Measurements from ENCODE around the gene BTN2A1.

Gene BTN2A1

DNA sequence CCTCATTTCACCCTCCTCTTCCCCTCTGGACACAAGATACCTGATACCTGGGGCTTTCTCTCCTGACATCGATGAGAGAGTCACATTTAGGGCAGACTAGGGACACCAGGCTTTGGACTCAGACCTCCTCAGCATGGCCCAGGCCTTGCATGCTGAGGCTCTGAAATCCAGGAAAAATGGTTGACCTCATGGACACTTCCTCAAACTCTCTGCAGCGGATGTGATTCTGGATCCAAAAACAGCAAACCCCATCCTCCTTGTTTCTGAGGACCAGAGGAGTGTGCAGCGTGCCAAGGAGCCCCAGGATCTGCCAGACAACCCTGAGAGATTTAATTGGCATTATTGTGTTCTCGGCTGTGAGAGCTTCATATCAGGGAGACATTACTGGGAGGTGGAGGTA is 44.8 kb upstream of the BTN2A1 start:
- no peak for DNase-seq
- H2BK120ac ChIP-seq (ENCODE audit: insufficient read depth, low read length, poor library complexity), result no peak overlapping the region
- no peak overlapping the region for H3K4me2 ChIP-seq (ENCODE audit: low read length)
- H2AFZ ChIP-seq (ENCODE audit: insufficient read depth, low read length, poor library complexity), result no peak overlapping the region
- no CpG with 5 or more reads among the region's 4 CpGs for WGBS (ENCODE audit: extremely low coverage, insufficient coverage, insufficient read length)
- H3K4me3 ChIP-seq (ENCODE audit: low read depth, low read length), result no peak overlapping the region
- no peak overlapping the region for H3K27ac ChIP-seq (ENCODE audit: low read depth, low read length)
- no peaks in the 10 kb centered on the region for H3K27me3 ChIP-seq (ENCODE audit: insufficient read depth, low read length)
- H3K79me1 ChIP-seq (ENCODE audit: low read length), result no peaks in the 10 kb centered on the region
- H2BK12ac ChIP-seq (ENCODE audit: low read length), result no peak overlapping the region
- no peak overlapping the region for H4K8ac ChIP-seq (ENCODE audit: low read depth, low read length)
- H3K9ac ChIP-seq (ENCODE audit: low read length), result no peak overlapping the region
- H3K36me3 ChIP-seq (ENCODE audit: control insufficient read depth in 1 of 2, insufficient read depth in 2 of 2, low read length in 2 of 2), result no peaks in the 10 kb centered on the region
- no peak overlapping the region for H3K4ac ChIP-seq (ENCODE audit: low read depth, low read length)
- H3K23ac ChIP-seq (ENCODE audit: low read length), result no peak overlapping the region
- no peaks in the 10 kb centered on the region for H3K4me1 ChIP-seq (ENCODE audit: control insufficient read depth in 1 of 2, insufficient read depth in 2 of 2, low read length in 2 of 2)
- H2AK5ac ChIP-seq (ENCODE audit: low read length), result no peak overlapping the region
- no peak overlapping the region for H4K12ac ChIP-seq (ENCODE audit: low read depth, low read length)
- H3K9me3 ChIP-seq (ENCODE audit: insufficient read depth, low read depth, low read length), result peaks cover 1% of the 10 kb centered on the region
- no peak overlapping the region for H2BK5ac ChIP-seq (ENCODE audit: low read depth, low read length, poor library complexity)
- no peak overlapping the region for H3K18ac ChIP-seq (ENCODE audit: low read length)
- H3K14ac ChIP-seq (ENCODE audit: low read length), result no peak overlapping the region
- no peak overlapping the region for H4K91ac ChIP-seq (ENCODE audit: low read depth, low read length)
- H3K79me2 ChIP-seq (ENCODE audit: control insufficient read depth, insufficient read depth, low read length, poor library complexity), result no peaks in the 10 kb centered on the region

DNA sequence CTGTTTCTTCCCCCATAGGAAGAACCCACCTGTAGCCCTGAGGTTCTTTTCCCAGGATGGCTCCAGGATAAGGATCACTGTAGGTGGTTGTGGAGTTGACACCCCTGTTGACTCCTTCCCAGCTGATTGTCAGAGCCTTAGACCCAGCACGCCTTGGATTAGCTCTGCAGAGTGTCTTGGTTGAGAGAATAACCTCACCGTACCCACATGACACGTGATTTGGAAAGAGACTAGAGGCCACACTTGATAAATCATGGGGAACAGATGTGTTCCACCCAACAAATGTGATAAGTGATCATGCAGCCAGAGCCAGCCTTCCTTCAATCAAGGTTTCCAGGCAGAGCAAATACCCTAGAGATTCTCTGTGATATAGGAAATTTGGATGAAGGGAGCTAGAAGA is 43.5 kb upstream of the BTN2A1 start:
- H3K23ac ChIP-seq (ENCODE audit: low read length), result no peak overlapping the region
- no peaks in the 10 kb centered on the region for H3K79me2 ChIP-seq (ENCODE audit: control insufficient read depth, insufficient read depth, low read length, poor library complexity)
- H3K79me1 ChIP-seq (ENCODE audit: low read length), result no peaks in the 10 kb centered on the region
- no peak overlapping the region for H2AFZ ChIP-seq (ENCODE audit: insufficient read depth, low read length, poor library complexity)
- no peak overlapping the region for H2BK120ac ChIP-seq (ENCODE audit: insufficient read depth, low read length, poor library complexity)
- peaks cover 4% of the 10 kb centered on the region for H3K9me3 ChIP-seq (ENCODE audit: insufficient read depth, low read depth, low read length)
- H2AK5ac ChIP-seq (ENCODE audit: low read length), result no peak overlapping the region
- no peak for DNase-seq
- no peak overlapping the region for H4K91ac ChIP-seq (ENCODE audit: low read depth, low read length)
- no peak overlapping the region for H3K14ac ChIP-seq (ENCODE audit: low read length)
- H4K12ac ChIP-seq (ENCODE audit: low read depth, low read length), result no peak overlapping the region
- no peak overlapping the region for H3K18ac ChIP-seq (ENCODE audit: low read length)
- no peaks in the 10 kb centered on the region for H3K4me1 ChIP-seq (ENCODE audit: control insufficient read depth in 1 of 2, insufficient read depth in 2 of 2, low read length in 2 of 2)
- H3K4me2 ChIP-seq (ENCODE audit: low read length), result no peak overlapping the region
- no peak overlapping the region for H3K27ac ChIP-seq (ENCODE audit: low read depth, low read length)
- no CpG with 5 or more reads among the region's 3 CpGs for WGBS (ENCODE audit: extremely low coverage, insufficient coverage, insufficient read length)
- no peak overlapping the region for H3K4me3 ChIP-seq (ENCODE audit: low read depth, low read length)
- H3K9ac ChIP-seq (ENCODE audit: low read length), result no peak overlapping the region
- H2BK12ac ChIP-seq (ENCODE audit: low read length), result no peak overlapping the region
- H3K4ac ChIP-seq (ENCODE audit: low read depth, low read length), result no peak overlapping the region
- no peak overlapping the region for H4K8ac ChIP-seq (ENCODE audit: low read depth, low read length)
- no peak overlapping the region for H2BK5ac ChIP-seq (ENCODE audit: low read depth, low read length, poor library complexity)
- H3K36me3 ChIP-seq (ENCODE audit: control insufficient read depth in 1 of 2, insufficient read depth in 2 of 2, low read length in 2 of 2), result no peaks in the 10 kb centered on the region
- no peaks in the 10 kb centered on the region for H3K27me3 ChIP-seq (ENCODE audit: insufficient read depth, low read length)

DNA sequence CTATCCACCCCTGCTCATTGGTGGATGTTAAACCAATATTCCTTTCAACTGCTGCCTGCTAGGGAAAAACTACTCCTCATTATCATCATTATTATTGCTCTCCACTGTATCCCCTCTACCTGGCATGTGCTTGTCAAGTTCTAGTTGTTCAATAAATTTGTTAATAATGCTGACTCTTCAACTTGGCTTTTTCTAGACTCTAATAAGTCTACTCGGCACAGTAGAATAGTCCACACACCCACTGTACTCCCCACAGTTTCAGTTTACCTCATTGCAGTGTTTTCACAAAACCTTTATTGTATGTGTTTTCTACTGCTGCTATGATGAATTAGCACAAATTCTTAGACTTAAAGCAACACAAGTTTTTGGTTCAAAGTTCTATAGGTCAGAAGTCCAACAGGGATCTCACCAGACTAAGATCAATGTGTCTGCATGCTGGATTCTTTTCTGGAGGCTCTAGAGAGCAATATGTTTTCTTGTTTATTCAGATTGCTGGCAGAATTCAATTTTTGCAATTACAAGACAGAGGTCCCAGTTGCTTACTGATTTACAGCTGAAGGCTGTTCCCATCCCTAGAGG is 42.6 kb upstream of the BTN2A1 start:
- no peak overlapping the region for H4K8ac ChIP-seq (ENCODE audit: low read depth, low read length)
- no peak overlapping the region for H2AFZ ChIP-seq (ENCODE audit: insufficient read depth, low read length, poor library complexity)
- H3K4ac ChIP-seq (ENCODE audit: low read depth, low read length), result no peak overlapping the region
- H3K9ac ChIP-seq (ENCODE audit: low read length), result no peak overlapping the region
- no peak overlapping the region for H3K18ac ChIP-seq (ENCODE audit: low read length)
- no peak overlapping the region for H4K12ac ChIP-seq (ENCODE audit: low read depth, low read length)
- H3K4me1 ChIP-seq (ENCODE audit: control insufficient read depth in 1 of 2, insufficient read depth in 2 of 2, low read length in 2 of 2), result no peaks in the 10 kb centered on the region
- no peaks in the 10 kb centered on the region for H3K79me1 ChIP-seq (ENCODE audit: low read length)
- no peak overlapping the region for H2AK5ac ChIP-seq (ENCODE audit: low read length)
- H3K79me2 ChIP-seq (ENCODE audit: control insufficient read depth, insufficient read depth, low read length, poor library complexity), result no peaks in the 10 kb centered on the region
- H3K27me3 ChIP-seq (ENCODE audit: insufficient read depth, low read length), result no peaks in the 10 kb centered on the region
- H3K14ac ChIP-seq (ENCODE audit: low read length), result no peak overlapping the region
- H3K36me3 ChIP-seq (ENCODE audit: control insufficient read depth in 1 of 2, insufficient read depth in 2 of 2, low read length in 2 of 2), result no peaks in the 10 kb centered on the region
- no peak overlapping the region for H3K4me3 ChIP-seq (ENCODE audit: low read depth, low read length)
- DNase-seq, result no peak
- H3K9me3 ChIP-seq (ENCODE audit: insufficient read depth, low read depth, low read length), result peaks cover 4% of the 10 kb centered on the region
- H2BK5ac ChIP-seq (ENCODE audit: low read depth, low read length, poor library complexity), result no peak overlapping the region
- no peak overlapping the region for H4K91ac ChIP-seq (ENCODE audit: low read depth, low read length)
- no peak overlapping the region for H3K27ac ChIP-seq (ENCODE audit: low read depth, low read length)
- H3K4me2 ChIP-seq (ENCODE audit: low read length), result no peak overlapping the region
- H2BK120ac ChIP-seq (ENCODE audit: insufficient read depth, low read length, poor library complexity), result no peak overlapping the region
- H3K23ac ChIP-seq (ENCODE audit: low read length), result no peak overlapping the region
- H2BK12ac ChIP-seq (ENCODE audit: low read length), result no peak overlapping the region
- WGBS (ENCODE audit: extremely low coverage, insufficient coverage, insufficient read length), result no CpG with 5 or more reads among the region's 1 CpG

DNA sequence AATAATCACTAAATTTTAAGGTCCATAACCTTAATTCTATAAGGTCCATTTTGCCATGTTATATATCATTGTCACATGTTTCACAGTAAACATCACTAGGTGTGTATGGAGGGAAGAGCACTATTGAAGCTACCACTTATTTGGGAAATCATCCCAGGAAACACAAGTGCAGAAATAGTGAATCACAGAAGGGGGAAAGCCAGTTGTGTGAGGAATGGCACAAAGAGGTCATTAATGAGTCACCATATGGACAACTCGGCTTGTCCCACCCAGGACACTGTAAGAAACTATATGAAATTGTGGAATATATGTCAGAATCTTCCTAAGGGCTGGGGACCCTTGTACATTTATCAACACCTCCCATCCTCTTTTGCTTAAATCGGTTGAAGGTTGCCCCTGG is 42.0 kb upstream of the BTN2A1 start:
- no peak overlapping the region for H3K14ac ChIP-seq (ENCODE audit: low read length)
- no peaks in the 10 kb centered on the region for H3K79me2 ChIP-seq (ENCODE audit: control insufficient read depth, insufficient read depth, low read length, poor library complexity)
- H2BK12ac ChIP-seq (ENCODE audit: low read length), result no peak overlapping the region
- no peaks in the 10 kb centered on the region for H3K27me3 ChIP-seq (ENCODE audit: insufficient read depth, low read length)
- H2BK120ac ChIP-seq (ENCODE audit: insufficient read depth, low read length, poor library complexity), result no peak overlapping the region
- no peak overlapping the region for H2AK5ac ChIP-seq (ENCODE audit: low read length)
- H3K9ac ChIP-seq (ENCODE audit: low read length), result no peak overlapping the region
- no peak overlapping the region for H3K18ac ChIP-seq (ENCODE audit: low read length)
- H3K27ac ChIP-seq (ENCODE audit: low read depth, low read length), result no peak overlapping the region
- H3K4me2 ChIP-seq (ENCODE audit: low read length), result no peak overlapping the region
- H2BK5ac ChIP-seq (ENCODE audit: low read depth, low read length, poor library complexity), result no peak overlapping the region
- no peak overlapping the region for H4K12ac ChIP-seq (ENCODE audit: low read depth, low read length)
- no peak for DNase-seq
- no peak overlapping the region for H4K91ac ChIP-seq (ENCODE audit: low read depth, low read length)
- no peak overlapping the region for H4K8ac ChIP-seq (ENCODE audit: low read depth, low read length)
- H3K36me3 ChIP-seq (ENCODE audit: control insufficient read depth in 1 of 2, insufficient read depth in 2 of 2, low read length in 2 of 2), result no peaks in the 10 kb centered on the region
- H3K4me3 ChIP-seq (ENCODE audit: low read depth, low read length), result no peak overlapping the region
- no peak overlapping the region for H3K23ac ChIP-seq (ENCODE audit: low read length)
- no peak overlapping the region for H3K4ac ChIP-seq (ENCODE audit: low read depth, low read length)
- no CpG with 5 or more reads among the region's 2 CpGs for WGBS (ENCODE audit: extremely low coverage, insufficient coverage, insufficient read length)
- no peaks in the 10 kb centered on the region for H3K79me1 ChIP-seq (ENCODE audit: low read length)
- H2AFZ ChIP-seq (ENCODE audit: insufficient read depth, low read length, poor library complexity), result no peak overlapping the region
- H3K4me1 ChIP-seq (ENCODE audit: control insufficient read depth in 1 of 2, insufficient read depth in 2 of 2, low read length in 2 of 2), result peaks cover 0 to under 1% of the 10 kb centered on the region in 2 experiments
- H3K9me3 ChIP-seq (ENCODE audit: insufficient read depth, low read depth, low read length), result peaks cover 4% of the 10 kb centered on the region
